Astrocyte of the spinal cord (primary cell): Measurements from ENCODE around the gene POLR3GL.

ENCODE experiments used
- DNase-seq: peaks from one replicate; pipeline ENCODE4 v3.0.0; 2011; ENCODE audit warnings: low read depth, low spot score
- H3K4me3 ChIP-seq: 2 replicates; pipeline ENCODE4 v1.5.1; 2011; ENCODE audit warnings: low read depth, mild to moderate bottlenecking, low read length, moderate library complexity
- CTCF ChIP-seq: IDR thresholded peaks from 2 replicates; pipeline ENCODE4 v1.5.1; 2012; ENCODE audit warnings: low read depth, mild to moderate bottlenecking, low read length, inconsistent platforms
- in situ Hi-C: cut with HindIII; loops from 2 replicates; pipeline ENCODE4 v1.10.0; 2017; ENCODE audit warnings: low sequenced_read_pairs

The POLR3GL gene

GRCh38 chr1:145957443-145958319 lies 6.8 kb upstream of the POLR3GL start, which contains the start of gene LIX1L:
LIX1L (minus strand) TSS chr1:145958017; CDS start chr1:145957927, 90 bp downstream.
- DNase-seq, result peak; percentile 98
- TF ChIP-seq CTCF, result no peak
- in situ Hi-C loops, result no loop called here
- peak within 1 kb of the TSS; percentile 70 for H3K4me3 ChIP-seq

GRCh38 chr1:145958734-145959133 lies 5.8 kb upstream of the POLR3GL start:
- no peak for DNase-seq
- in situ Hi-C loops, result no loop called here
- H3K4me3 ChIP-seq, result no peak overlapping the region
- no peak for TF ChIP-seq CTCF

GRCh38 chr1:145959333-145959732 lies 5.2 kb upstream of the POLR3GL start:
- no peak for DNase-seq
- in situ Hi-C loops, result no loop called here
- H3K4me3 ChIP-seq, result no peak overlapping the region
- no peak for TF ChIP-seq CTCF

GRCh38 chr1:145959957-145960467 lies 4.5 kb upstream of the POLR3GL start:
- H3K4me3 ChIP-seq, result peak overlapping the region; percentile 63
- in situ Hi-C loops, result no loop called here
- DNase-seq, result no peak
- no peak for TF ChIP-seq CTCF

- in situ Hi-C loops, result no loop called here
- peak; percentile 26 for TF ChIP-seq CTCF
Measured at GRCh38 chr1:145960468-145961108, 3.9 kb upstream of the POLR3GL start.

GRCh38 chr1:145961109-145961424 lies 3.4 kb upstream of the POLR3GL start:
- H3K4me3 ChIP-seq, result peak overlapping the region; percentile 63
- DNase-seq, result no peak
- no peak for TF ChIP-seq CTCF
- in situ Hi-C loops, result no loop called here

More at GRCh38 chr1:145960468-145961108, 3.9 kb upstream of the POLR3GL start:
- DNase-seq, result peak; percentile 58
- peak overlapping the region; percentile 63 for H3K4me3 ChIP-seq
